ENCODE data around the gene HDAC4.

Gene HDAC4

GRCh38 chr2:239129147-239129920 is 271.5 kb downstream of the HDAC4 start:
- DNase-seq, result no peak

GRCh38 chr2:239128706-239129105 is 272.1 kb downstream of the HDAC4 start:
- no peak for DNase-seq

- DNase-seq, result no peak
Measured at GRCh38 chr2:239127513-239127912, 273.3 kb downstream of the HDAC4 start.

GRCh38 chr2:239125726-239126675 is 274.8 kb downstream of the HDAC4 start:
- no peak for DNase-seq

- no peak for DNase-seq
Measured at GRCh38 chr2:239124152-239124899, 276.5 kb downstream of the HDAC4 start.

GRCh38 chr2:239122421-239123110 is 278.3 kb downstream of the HDAC4 start:
- DNase-seq, result no peak

- no peak for DNase-seq
Measured at GRCh38 chr2:239121600-239122012, 279.2 kb downstream of the HDAC4 start.

GRCh38 chr2:239120664-239121063 is 280.2 kb downstream of the HDAC4 start:
- no peak for DNase-seq

GRCh38 chr2:239119346-239120126 is 281.3 kb downstream of the HDAC4 start:
- DNase-seq, result no peak

- no peak for DNase-seq
Measured at GRCh38 chr2:239118675-239119211, 282.1 kb downstream of the HDAC4 start.

GRCh38 chr2:239118264-239118663 is 282.6 kb downstream of the HDAC4 start:
- no peak for DNase-seq

GRCh38 chr2:239117831-239118230 is 283.0 kb downstream of the HDAC4 start:
- DNase-seq, result no peak

GRCh38 chr2:239116456-239117246 is 284.2 kb downstream of the HDAC4 start:
- DNase-seq, result no peak

- no peak for DNase-seq
Measured at GRCh38 chr2:239115616-239116015, 285.2 kb downstream of the HDAC4 start.

GRCh38 chr2:239114616-239115265 is 286.1 kb downstream of the HDAC4 start:
- DNase-seq, result no peak

GRCh38 chr2:239114119-239114581 is 286.7 kb downstream of the HDAC4 start:
- no peak for DNase-seq

GRCh38 chr2:239113615-239114014 is 287.2 kb downstream of the HDAC4 start:
- no peak for DNase-seq

GRCh38 chr2:239113171-239113570 is 287.6 kb downstream of the HDAC4 start:
- no peak for DNase-seq

- no peak for DNase-seq
Measured at GRCh38 chr2:239112127-239112774, 288.6 kb downstream of the HDAC4 start.
